Activated T-helper 1 cell treated with anti-CD3 and anti-CD28 coated beads, Interleukin-2, amount 50 U/mL, for 16 hours (primary cell): ENCODE measurements around the gene UBE3C.

Experiments used
- DNase-seq, 2 donors: peaks; one replicate each; pipeline ENCODE4 v3.0.0-alpha.2; 2020; ENCODE audit warnings: low read depth in 1 of 2, low spot score in 1 of 2

UBE3C gene

DNA sequence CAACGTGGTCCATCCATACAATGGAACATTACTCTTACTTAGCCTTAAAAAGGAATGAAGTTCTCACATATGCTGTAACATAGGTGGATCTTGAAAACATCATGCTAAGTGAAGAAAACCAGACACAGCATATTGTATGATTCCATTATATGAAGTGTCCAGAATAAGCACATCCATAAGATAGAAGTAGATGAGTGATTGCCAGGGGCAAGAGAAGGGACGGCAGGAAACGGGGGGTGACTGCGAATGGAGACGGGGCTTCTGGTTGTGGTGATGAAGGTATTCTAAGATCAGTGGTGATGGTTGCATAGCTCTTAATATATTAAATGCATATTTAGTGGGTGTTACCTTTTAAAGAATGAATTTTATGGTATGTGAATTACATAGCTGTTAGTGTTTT, 29.8 kb downstream of the UBE3C start:
- no peak for DNase-seq

DNA sequence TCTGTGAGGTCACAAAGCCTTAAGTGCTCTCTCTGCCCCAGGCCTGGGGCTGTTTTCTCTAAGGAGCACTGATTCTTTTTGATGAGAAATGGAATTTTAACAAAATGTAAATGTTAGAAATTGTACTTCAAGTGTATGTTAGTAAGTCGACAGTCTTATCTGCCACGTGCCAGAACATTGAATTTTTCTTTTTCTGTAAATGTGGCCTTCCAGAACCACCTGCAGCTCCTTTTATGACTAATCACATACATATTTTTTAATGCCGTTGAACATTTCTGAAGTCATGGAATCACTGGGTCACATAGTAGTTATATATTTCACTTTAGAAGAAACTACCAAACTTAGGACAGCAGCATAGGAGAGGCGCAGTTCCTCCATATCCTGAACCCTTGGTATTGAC, 38.0 kb downstream of the UBE3C start:
- DNase-seq, result no peak

DNA sequence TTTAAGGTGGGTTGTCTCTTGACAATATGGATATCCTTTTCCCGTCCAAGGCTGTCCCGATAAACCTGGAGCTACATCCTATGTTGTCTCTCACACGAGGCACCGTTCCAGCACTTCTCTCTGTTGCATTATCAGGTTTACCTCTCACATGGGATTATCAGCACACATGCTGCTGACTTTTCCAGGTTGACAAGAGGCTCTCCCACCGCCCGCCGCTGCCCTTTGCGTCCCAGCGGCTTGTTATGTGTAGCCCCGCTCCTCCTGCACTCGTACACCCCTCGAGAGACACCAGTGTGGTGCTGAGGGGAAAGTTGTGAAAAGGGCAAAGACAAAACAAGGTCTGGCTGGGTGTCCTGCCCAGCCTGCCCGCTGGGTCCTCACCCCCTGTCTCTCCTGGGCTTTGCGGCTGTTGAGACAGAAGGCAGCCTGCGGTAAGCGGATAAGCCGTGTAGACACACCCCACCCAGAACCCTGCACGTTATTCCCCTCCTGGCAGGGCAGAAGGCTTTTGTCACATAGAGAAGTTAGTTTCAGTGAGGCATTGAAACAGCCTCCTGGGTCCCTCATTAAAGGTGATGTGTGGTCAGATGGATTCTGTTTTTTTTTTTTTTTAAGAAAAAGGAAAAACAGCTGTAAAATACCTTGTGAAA, 38.7 kb downstream of the UBE3C start:
- no peak for DNase-seq

DNA sequence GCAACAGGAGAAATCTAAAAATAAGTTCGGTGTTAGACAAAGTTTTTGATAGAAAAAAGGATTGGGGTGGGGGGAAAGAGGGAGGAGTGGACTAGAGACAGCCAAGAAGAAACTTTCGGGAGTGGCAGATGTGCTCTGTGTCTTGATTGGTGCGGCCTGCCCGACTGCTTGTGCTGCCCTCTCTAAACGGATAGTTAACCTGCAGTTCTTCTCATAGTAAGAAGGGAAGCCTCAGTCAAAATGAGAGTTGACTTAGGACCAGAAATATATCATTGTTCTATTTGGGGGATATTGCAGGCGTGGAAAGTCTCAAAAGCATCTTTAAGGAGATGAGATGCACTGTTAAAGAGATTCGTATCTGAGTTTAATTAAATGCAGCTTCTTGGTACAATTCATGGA, 39.3 kb downstream of the UBE3C start:
- no peak for DNase-seq

DNA sequence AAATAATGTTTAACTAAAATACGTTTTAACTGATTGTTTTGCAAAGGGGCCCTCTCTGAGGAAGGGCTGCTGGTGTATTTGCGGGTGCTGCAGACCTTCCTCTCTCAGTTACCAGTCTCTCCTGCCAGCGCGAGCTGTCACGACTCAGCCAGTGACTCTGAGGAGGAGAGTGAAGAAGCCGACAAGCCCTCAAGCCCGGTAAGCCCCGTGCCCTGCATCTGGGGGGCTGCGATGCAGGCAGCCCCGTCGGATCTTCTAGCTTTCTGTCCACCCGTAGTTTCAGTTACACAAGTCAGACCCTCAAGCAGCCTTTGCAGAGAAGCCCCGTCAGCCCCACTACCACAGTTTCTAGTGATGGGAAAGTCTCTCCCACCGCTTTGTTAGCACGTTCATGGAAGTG, 45.1 kb downstream of the UBE3C start:
- DNase-seq, result no peak

DNA sequence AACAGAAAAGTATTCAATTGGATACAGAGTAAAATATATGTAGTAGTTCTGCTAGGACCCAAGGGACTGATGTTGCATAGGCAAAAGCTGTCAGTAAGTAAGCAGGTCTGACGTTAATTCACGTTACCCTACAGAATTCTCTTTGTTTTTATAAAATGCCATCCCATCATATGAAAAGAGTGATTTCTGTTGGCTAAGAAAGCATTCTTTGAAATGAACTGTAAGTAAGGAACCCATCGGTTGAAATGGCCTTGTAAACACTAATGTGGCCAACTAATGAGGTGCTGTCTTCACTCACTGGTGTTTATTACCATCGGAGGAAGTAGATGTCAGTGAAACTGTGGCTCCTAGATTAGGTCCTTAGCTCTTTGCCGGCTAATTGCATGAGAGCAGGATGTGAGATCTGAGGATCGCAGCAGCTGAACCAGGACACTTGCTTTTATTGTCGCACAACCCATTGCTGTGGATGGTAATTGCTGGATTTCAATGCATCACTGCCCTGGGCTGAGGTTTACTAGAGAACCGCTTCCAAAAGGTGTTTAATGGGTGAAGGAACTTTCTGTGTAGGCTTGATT, 49.5 kb downstream of the UBE3C start:
- no peak for DNase-seq

DNA sequence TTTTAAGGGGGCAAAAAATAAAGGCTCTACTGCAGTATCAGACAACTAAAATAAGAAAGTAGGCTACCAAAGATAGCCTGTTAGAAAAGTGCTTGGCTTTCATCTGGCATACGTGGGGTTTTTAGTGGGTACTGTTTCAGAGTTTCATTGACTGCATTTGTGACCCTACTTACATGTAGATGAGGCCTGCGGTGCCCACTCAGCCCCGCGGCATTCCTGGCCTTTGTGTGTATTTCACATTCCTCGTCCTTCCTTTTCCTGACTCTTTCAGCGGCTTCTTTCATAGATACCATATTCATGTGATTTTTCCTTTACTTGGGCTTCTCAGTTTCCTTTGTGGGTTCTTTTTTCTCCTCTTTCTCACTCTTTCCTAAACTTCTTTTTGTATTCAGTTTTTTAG, 50.7 kb downstream of the UBE3C start:
- no peak for DNase-seq

DNA sequence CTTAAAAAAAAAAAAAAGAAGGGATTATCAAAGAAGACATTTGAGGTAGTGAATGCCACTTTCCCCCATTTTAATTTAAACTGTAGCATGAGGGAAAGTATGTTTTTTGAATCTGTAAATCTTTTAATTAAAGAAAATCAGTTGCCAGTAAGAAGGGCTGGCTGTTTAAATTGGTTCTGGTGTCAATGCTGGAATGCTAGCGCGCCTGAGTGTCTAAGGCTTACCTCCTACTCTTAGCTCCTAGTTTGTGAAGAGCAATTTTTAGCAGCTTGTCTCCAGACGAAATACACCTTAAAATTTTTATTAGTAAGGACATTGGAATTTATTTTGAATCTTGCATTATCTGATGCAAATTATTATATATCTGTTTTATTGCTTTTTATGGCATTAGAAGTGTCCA, 54.1 kb downstream of the UBE3C start:
- DNase-seq, result no peak

DNA sequence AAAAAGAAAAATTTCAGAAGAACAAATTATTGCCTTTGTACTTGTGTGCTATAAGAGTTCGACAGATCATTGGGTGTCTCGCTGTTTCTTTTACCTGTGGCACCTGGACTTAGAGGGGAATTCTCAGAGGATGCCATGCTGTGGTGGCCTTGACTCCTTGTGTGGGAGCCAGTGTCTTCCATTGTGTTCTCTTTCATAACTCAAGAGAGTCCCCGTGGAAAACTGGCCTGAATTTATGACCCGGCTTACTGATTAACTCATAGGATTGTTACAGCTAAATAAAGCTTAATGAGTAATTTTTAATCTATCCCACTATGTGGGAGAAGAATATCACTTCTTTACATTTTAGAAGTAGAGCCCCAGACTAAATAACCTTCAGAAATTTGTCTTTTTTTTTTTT, 54.5 kb downstream of the UBE3C start:
- no peak for DNase-seq

DNA sequence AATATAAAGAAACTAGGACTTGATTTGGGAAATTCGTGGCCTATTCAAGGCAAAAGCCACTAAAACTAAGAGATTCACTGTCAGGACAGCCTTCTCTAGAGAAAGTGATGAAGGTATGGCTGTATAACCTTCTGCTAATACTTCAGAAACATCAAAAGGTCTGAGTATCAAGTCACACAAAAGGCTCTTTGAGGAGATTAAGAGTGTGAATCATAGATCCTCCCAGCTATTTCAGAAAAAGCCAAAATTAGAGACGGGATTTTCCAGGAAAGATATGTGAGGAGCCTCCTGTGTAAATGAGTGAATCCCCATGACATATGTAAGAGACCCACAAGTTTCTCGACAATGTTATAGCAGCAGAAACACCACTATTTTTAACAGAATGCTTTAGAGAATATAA, 56.2 kb downstream of the UBE3C start:
- DNase-seq, result no peak

DNA sequence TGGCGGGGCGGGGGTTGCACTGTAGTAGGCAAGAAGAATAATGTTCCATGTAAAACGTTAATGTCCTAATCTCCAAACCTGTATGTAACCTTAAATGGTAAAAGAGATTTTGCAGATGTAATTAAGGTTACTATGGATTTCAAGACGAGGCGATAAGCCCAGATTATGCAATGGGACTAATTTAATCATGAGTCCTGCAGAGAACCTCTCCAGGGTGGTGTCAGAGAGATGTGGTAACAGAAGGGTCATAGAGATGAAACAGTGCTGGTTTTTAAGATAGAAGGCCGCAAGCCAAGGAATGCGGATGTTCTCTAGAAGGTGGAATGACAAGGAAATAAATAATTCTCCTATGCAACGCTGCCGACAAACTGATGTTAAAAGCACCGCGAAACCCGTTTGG, 57.1 kb downstream of the UBE3C start:
- no peak for DNase-seq

DNA sequence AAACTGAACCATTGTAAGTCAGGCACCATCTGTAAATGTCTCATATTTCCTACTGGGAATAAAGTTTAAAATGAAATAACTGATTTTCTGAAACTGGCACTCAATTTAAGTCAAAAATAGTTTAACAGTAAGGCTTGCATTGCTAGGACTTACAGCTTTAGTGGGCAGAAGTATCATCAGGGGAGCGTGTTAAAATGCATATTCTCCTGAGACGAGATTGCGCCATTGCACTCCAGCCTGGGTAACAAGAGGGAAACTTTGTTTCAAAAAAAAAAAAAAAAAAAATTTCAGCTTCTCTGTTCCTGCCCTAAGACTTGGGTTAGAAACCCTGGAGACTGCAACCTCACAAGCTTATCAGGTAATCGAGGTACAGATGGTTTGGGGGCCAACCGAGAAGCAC, 65.4 kb downstream of the UBE3C start:
- no peak for DNase-seq

DNA sequence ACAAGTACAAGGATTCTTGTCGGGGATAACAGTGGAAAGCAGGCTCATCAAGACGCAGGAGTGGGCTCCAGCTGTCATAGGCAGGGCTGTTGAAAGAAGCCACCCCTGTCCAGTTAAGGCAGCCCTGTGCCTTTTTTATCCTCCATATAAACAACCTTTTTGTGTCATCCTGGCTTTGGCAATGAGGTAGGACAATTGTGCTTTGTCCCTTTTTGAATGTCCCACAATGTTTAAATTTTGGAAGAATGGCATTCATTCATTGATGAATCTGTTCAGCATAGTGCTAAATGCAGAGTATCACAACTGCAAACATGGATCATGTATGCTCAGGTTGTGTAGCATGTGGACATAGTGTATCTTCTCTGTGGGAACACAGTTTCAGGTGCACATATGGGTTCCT, 66.7 kb downstream of the UBE3C start:
- DNase-seq, result no peak

DNA sequence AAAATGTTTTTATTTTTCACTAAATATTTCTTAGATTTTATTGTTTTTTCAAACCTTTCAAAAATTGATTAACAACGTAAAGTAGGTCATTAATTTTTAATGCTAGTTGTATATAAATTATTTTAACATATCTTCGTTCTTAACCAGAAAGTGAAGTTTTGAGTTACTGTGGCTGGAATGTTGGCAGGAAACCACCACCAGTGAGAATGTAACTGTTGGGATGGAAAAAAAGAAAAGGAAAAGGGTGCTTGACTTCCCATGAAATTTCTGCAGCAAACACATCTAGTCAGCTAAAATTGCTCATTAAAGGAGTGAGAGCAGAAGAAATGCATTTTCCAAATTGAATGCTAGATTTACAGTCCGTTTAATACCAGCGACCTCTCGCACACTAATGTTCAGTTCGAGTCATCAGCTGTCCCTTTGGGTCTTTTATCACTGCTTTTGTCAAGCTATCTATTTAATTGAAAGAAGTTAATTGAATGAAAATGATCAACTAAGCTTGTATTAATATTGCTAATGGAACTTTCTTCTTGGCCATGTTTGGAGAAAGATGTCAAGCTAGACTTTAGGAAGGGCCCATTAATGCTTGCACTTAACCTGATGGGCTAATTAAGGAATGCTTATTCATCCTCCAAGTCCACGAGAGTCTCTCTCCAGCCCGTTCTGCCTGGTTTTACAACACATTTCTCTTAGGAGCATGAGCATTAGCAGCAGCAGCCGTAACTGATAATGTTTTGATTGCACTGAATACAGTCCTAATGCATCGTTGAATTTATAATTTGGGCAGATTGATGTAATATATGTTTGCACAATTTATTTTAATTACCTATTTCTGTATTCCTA, 70.1 kb downstream of the UBE3C start:
- no peak for DNase-seq

DNA sequence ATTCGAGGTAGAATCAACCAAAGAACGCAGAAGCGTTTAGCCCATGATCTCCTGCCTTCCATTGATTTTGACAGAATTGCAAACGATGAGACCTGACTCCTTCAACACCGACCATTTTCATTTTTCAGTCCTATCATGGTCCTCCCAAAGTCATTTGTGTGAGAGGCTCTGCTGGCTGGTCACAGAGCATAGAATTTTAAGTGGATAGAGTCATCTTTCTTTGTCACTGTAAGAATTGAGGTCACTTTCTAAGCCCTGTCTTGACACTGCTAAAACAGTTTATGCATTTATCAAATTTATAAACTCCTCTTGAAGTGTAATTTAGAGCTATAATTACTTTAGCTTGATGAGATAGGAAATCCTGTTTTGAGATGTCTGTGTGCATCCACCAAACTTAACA, 72.0 kb downstream of the UBE3C start:
- no peak for DNase-seq

DNA sequence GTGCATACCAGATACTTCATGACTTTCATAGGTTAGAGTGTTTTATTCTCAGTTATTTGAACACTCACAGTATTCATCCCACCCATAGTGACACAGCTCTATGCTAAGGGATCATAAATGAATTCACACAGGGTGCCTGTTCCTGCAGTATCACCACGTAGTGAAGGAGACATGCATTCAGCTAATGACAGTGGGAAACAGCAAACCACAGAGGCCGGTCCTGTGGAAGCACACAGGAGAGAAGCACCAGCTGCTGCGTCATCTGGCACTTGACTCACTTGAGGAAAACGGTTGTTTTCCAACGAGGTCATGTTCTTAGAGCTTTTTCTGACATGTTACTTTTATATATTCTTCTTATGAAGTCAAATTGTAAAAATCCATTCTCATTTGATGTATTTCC, 73.0 kb downstream of the UBE3C start:
- DNase-seq, result no peak

DNA sequence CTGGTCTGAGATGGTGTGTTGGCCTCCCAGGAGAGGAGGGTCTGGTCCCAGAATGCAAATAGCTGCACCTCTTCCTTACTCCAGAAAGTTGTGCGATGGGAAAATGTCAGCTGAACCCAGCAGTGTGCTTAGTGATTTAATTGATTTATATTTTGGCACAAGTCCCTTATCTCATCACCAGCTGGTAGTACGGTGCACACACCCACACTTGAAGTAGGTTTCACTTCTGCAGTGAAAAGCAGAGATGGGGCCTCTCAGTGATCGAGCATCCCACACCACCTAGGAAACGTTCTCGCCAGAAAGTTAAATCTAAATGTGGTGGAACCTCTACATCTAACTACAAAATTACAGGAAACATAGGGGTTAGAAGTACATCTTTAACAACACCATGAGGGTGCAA, 80.4 kb downstream of the UBE3C start:
- no peak for DNase-seq

DNA sequence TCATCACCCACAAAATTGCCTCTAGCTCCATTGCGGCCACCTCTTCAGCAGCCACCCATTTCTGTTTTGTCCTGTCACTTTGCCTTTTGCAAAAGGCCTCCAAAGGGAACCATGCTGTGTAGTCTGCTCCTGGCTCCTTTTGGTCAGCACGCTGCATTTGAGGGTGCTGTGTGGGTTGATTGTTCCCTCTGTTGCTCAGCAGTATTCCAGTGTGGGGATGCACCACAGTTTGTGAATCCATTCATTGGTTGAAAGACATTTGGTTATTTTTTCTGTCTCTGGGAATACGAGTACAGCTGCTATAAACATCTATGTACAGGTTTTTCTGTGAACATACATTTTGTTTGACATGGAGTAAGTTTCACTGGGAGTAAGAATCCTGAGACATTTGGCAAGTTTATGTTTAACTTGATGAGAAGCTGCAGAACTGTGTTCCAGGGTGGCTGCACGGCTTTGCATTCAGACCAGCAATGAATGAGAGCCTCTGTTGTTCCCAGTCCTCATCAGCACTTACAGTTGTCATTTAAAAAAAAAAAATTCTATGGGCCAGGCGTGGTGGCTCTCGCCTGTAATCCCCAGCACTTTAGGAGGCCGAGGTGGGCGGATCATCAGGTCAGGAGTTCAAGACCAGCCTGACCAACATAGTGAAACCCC, 82.3 kb downstream of the UBE3C start:
- no peak for DNase-seq

DNA sequence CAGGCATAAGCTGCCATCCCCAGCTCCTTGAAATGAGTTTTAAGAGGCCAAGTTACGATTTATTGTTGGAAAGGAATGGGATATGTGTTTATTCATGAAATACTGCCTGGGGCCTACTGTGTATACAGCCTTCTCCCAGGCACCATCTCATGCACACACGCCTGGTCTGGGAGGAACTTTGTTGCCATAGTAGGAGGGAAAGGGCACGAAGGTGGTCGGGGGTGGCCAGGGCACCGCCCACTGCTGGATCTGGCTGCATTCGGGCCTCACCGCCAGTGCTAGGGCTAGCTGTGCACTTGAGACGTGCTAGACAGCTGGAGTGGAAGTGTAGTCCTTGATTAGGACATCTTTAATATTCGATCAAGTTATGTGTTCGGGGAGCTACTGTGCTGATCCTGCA, 84.0 kb downstream of the UBE3C start:
- DNase-seq, result no peak

DNA sequence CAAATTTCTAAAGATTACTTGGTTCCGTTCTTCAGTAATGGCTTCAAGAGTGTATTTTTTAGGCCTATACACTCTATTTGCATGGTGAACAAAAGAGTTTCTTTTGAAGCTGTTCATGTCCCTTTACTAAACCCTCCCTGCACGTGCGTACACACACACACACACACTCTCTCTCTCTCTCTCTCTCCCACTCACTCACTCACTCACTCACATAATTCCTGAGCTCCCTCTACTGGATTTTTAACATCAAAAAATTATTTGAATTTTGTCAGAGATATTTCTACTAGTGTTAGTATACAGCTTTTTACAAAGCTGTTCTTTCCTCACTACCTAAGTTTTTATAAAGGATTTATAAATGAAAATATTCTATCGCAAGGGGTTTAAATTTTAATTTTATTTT, 85.9 kb downstream of the UBE3C start:
- DNase-seq, result no peak

DNA sequence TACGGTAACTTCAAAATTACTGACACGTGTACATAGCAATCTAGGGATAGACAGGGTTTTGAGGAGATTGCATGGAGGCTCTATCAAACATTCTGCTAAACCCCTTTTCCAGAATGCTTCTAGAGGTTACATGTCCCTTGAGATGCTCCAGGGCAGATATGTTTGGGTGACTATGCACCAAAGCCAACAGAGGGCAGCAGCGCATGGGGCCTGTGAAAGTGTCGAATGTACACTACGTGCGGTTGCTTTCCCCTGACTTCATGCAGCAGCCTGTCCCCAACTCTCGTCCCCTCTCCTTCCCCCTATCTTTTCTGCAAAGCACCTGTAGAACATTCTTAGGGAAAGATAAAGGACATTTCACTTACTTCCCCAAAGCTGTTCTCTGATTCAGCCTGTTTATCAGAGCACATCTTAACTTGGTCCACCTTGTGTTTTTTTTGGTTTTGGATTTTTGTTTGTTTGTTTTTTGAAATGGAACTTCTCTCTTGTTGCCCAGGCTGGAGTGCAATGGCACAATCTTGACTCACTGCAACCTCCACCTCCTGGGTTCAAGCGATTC, 90.2 kb downstream of the UBE3C start:
- no peak for DNase-seq

DNA sequence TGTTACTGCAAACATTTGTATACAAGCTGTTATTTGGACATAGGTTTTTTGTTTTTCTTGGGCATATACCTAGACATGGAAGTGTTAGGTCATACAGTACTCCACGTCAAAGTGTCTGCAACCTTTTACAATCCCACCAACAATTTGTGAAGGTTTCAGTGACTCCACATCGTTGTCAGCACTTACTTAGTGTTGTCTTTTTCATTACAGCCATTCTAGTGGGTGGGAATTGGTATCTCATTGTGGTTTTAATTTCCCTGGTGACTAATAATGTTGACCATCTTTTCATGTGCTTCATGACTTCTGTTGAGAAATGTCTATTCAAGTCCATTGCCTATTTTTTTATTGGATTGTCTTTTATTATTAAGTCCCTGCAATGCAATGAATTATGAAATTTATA, 95.0 kb downstream of the UBE3C start:
- no peak for DNase-seq
